GM21619 (cell line): Measurements from ENCODE around the gene C1QTNF3.
A peak's percentile ranks its signal among the peaks of the same experiment; 100 is the strongest.
"Not testable (repeated sequence)": the region's sequence is repeated elsewhere in the genome, so short reads cannot be mapped to it uniquely, and the experiment has no call there.

Source experiments
- ATAC-seq: cut with Tn5 transposase; IDR thresholded peaks from one replicate; pipeline ENCODE4 v1.9.1; 2021; ENCODE audit not compliant: unreplicated experiment

The C1QTNF3 gene

GRCh38 chr5:34053133-34053532 lies 10.1 kb upstream of the C1QTNF3 start:
- ATAC-seq, result no peak

- ATAC-seq, result no peak
Measured at GRCh38 chr5:34051374-34051980, 8.5 kb upstream of the C1QTNF3 start.

- ATAC-seq, result no peak
Measured at GRCh38 chr5:34047774-34048572, 5.0 kb upstream of the C1QTNF3 start.

- ATAC-seq, result no peak
Measured at GRCh38 chr5:34047143-34047542, 4.1 kb upstream of the C1QTNF3 start.

- ATAC-seq, result no peak
Measured at GRCh38 chr5:34045996-34046395, 3.0 kb upstream of the C1QTNF3 start.

GRCh38 chr5:34045023-34045422 lies 2.0 kb upstream of the C1QTNF3 start:
- no peak for ATAC-seq

GRCh38 chr5:34042321-34042720 lies 692 bp downstream of the C1QTNF3 start:
- ATAC-seq, result no peak

GRCh38 chr5:34041247-34041972 lies 1.6 kb downstream of the C1QTNF3 start:
- ATAC-seq, result peak; percentile 64

GRCh38 chr5:34040472-34040871 lies 2.5 kb downstream of the C1QTNF3 start:
- ATAC-seq, result no peak

GRCh38 chr5:34039398-34040157 lies 3.4 kb downstream of the C1QTNF3 start:
- ATAC-seq, result no peak

GRCh38 chr5:34038838-34039237 lies 4.2 kb downstream of the C1QTNF3 start:
- ATAC-seq, result no peak

- no peak for ATAC-seq
Measured at GRCh38 chr5:34038390-34038789, 4.6 kb downstream of the C1QTNF3 start.

GRCh38 chr5:34037726-34038125 lies 5.3 kb downstream of the C1QTNF3 start:
- no peak for ATAC-seq

GRCh38 chr5:34035756-34036155 lies 7.3 kb downstream of the C1QTNF3 start:
- ATAC-seq, result no peak

- peak; percentile 74 for ATAC-seq
Measured at GRCh38 chr5:34034534-34035327, 8.3 kb downstream of the C1QTNF3 start.

GRCh38 chr5:34031966-34032365 lies 11.0 kb downstream of the C1QTNF3 start:
- ATAC-seq, result no peak

GRCh38 chr5:34031117-34031516 lies 11.9 kb downstream of the C1QTNF3 start:
- ATAC-seq, result no peak

GRCh38 chr5:34030585-34030984 lies 12.4 kb downstream of the C1QTNF3 start:
- ATAC-seq, result not testable (repeated sequence)

GRCh38 chr5:34030048-34030447 lies 13.0 kb downstream of the C1QTNF3 start:
- no peak for ATAC-seq

- no peak for ATAC-seq
Measured at GRCh38 chr5:34028349-34028748, 14.7 kb downstream of the C1QTNF3 start.
